Ovary (tissue), 3 donors: Measurements from ENCODE around the gene SERINC5.

ENCODE experiments used
- EP300 ChIP-seq: sonication (generic); formaldehyde crosslinking; IDR thresholded peaks from one replicate; pipeline ENCODE4 v1.6.1; 2017; ENCODE audit warnings: antibody characterized with exemption
- POLR2A ChIP-seq: fragments of 450-650 bp; IDR thresholded peaks from one replicate; pipeline ENCODE4 v1.6.1; 2017; ENCODE audit warnings: antibody characterized with exemption, mild to moderate bottlenecking, moderate library complexity
- TF ChIP-seq, protein P1 (sequence below), 3 donors: fragments of 450-650 bp in 2 of 3; fragments of 200-600 bp in 1 of 3; IDR thresholded peaks; one replicate each; pipeline versions ENCODE4 v1.5.1 to v1.8.0; 2016 to 2022; ENCODE audit warnings: antibody characterized with exemption in 3 of 3, mild to moderate bottlenecking in 1 of 3
- donor health status: DM: no; HTN: no; CAD: no.

DNA sequence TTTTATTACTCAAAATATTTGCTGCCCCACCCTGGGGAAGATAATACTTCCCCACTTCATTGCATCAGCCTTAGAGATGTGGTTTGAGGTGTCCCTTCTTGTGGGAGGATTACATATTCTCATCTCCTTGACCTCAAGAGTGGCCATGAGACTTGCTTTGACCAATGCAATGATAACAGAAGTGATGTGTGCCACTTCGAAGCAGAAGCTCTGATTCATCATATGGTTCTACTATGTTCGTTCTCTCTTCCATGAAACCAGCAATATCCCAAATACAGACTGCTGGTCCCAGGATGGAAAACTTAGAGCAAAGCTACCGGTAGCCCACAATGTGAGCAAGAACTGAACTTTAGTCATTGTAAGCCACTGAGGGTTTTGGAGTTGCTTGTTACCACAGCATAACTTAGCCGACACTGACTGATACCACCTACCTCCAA, 128.7 kb downstream of the SERINC5 start:
- TF ChIP-seq POLR2A (no peak), EP300 (no peak)
- TF ChIP-seq, protein P1, sequence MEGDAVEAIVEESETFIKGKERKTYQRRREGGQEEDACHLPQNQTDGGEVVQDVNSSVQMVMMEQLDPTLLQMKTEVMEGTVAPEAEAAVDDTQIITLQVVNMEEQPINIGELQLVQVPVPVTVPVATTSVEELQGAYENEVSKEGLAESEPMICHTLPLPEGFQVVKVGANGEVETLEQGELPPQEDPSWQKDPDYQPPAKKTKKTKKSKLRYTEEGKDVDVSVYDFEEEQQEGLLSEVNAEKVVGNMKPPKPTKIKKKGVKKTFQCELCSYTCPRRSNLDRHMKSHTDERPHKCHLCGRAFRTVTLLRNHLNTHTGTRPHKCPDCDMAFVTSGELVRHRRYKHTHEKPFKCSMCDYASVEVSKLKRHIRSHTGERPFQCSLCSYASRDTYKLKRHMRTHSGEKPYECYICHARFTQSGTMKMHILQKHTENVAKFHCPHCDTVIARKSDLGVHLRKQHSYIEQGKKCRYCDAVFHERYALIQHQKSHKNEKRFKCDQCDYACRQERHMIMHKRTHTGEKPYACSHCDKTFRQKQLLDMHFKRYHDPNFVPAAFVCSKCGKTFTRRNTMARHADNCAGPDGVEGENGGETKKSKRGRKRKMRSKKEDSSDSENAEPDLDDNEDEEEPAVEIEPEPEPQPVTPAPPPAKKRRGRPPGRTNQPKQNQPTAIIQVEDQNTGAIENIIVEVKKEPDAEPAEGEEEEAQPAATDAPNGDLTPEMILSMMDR (IDR thresholded peaks at IDR 0.05) = no peak
